NCI-H2029 (cell line): ENCODE measurements around the gene NADK2.

Source experiments
- DNase-seq: peaks from one replicate; lab custom pipeline; 2025; lab: John Stamatoyannopoulos, UW

Gene NADK2

GRCh38 chr5:36162810-36163486 is 78.8 kb downstream of the NADK2 start:
- DNase-seq, result no peak

- no peak for DNase-seq
Measured at GRCh38 chr5:36161361-36161760, 80.4 kb downstream of the NADK2 start.

GRCh38 chr5:36160617-36161016 is 81.1 kb downstream of the NADK2 start:
- DNase-seq, result no peak

GRCh38 chr5:36158144-36158543 is 83.6 kb downstream of the NADK2 start:
- DNase-seq, result no peak

GRCh38 chr5:36156619-36157018 is 85.1 kb downstream of the NADK2 start:
- no peak for DNase-seq

- DNase-seq, result no peak
Measured at GRCh38 chr5:36156121-36156601, 85.6 kb downstream of the NADK2 start.

- DNase-seq, result no peak
Measured at GRCh38 chr5:36155291-36155690, 86.4 kb downstream of the NADK2 start.

GRCh38 chr5:36153726-36154125 is 88.0 kb downstream of the NADK2 start:
- no peak for DNase-seq

GRCh38 chr5:36153298-36153677 is 88.4 kb downstream of the NADK2 start:
- DNase-seq, result no peak

- no peak for DNase-seq
Measured at GRCh38 chr5:36152324-36153297, 89.1 kb downstream of the NADK2 start.

- DNase-seq, result peak; percentile 98
Measured at GRCh38 chr5:36151434-36152323, 90.0 kb downstream of the NADK2 start, which contains the start of the genes LMBRD2 and SKP2. Gene LMBRD2, minus strand, starts transcription at chr5:36151887. Its CDS starts 8,538 bp downstream, at chr5:36143349. Gene SKP2, plus strand, starts transcription at chr5:36152111. Its CDS starts 152 bp downstream, at chr5:36152263.

GRCh38 chr5:36150676-36151433 is 90.9 kb downstream of the NADK2 start:
- peak; percentile 38 for DNase-seq

- DNase-seq, result no peak
Measured at GRCh38 chr5:36147681-36148080, 94.0 kb downstream of the NADK2 start.

GRCh38 chr5:36146390-36146789 is 95.3 kb downstream of the NADK2 start:
- DNase-seq, result no peak

GRCh38 chr5:36145311-36145710 is 96.4 kb downstream of the NADK2 start:
- DNase-seq, result no peak
